Thymus (tissue), 11 donors: ENCODE results near the gene MEN1. TPM values are rescaled to one million over a fixed set of nuclear protein-coding genes. Genes with fewer than 3 reads are reported as not detected.

ENCODE experiments used
- DNase-seq, 9 donors: peaks; one replicate each; pipeline ENCODE4 v3.0.0-alpha.2; 2013; ENCODE audit warnings: low spot score in 9 of 9, low read depth in 6 of 9, missing footprints in 1 of 9
- H3K27ac ChIP-seq, 2 donors: one replicate each; pipeline ENCODE4 v1.5.1; 2013; ENCODE audit warnings: control low read depth in 1 of 2, low read depth in 1 of 2, low read length in 1 of 2, mild to moderate bottlenecking in 1 of 2, moderate library complexity in 1 of 2
- H3K27me3 ChIP-seq, 2 donors: one replicate each; pipeline ENCODE4 v1.5.1; 2013; ENCODE audit warnings: low read length in 1 of 2; ENCODE audit not compliant: control insufficient read depth in 2 of 2, insufficient read depth in 1 of 2
- H3K36me3 ChIP-seq, 2 donors: one replicate each; pipeline ENCODE4 v1.5.1; 2013; ENCODE audit warnings: low read length in 1 of 2, mild to moderate bottlenecking in 1 of 2, moderate library complexity in 1 of 2; ENCODE audit not compliant: control insufficient read depth in 2 of 2, insufficient read depth in 2 of 2
- H3K4me1 ChIP-seq, 2 donors: one replicate each; pipeline ENCODE4 v1.5.1; 2013; ENCODE audit warnings: low read length in 2 of 2; ENCODE audit not compliant: control insufficient read depth in 2 of 2, insufficient read depth in 2 of 2
- H3K4me3 ChIP-seq, 2 donors: one replicate each; pipeline ENCODE4 v1.5.1; 2013; ENCODE audit warnings: low read length in 2 of 2, control low read depth in 1 of 2, mild to moderate bottlenecking in 1 of 2
- H3K9me3 ChIP-seq, 2 donors: one replicate each; pipeline ENCODE4 v1.5.1; 2013; ENCODE audit warnings: low read length in 1 of 2, mild to moderate bottlenecking in 1 of 2; ENCODE audit not compliant: control insufficient read depth in 2 of 2, insufficient read depth in 1 of 2
- WGBS: extraction: QIAGEN DNeasy Blood & Tissue Kit; methylation state at CpG from one replicate; pipeline ENCODE4 v1.1.7; 2013; 5-methylcytosine and 5-hydroxymethylcytosine counted together
- polyA plus RNA-seq: library from polyadenylated mRNA; stranded (reverse); fragments of 200-250 nt; gene quantifications from one replicate; pipeline ENCODE4 v1.2.3, GENCODE V29; 2013
- total RNA-seq: library from RNA; stranded (reverse); fragments of 120-200 nt; gene quantifications from one replicate; pipeline ENCODE4 v1.2.4, GENCODE V29; 2013
- donor health status: healthy.

Gene MEN1
- total and polyA plus RNA-seq, 2 donors = 10.8 to 33.4 TPM

DNA sequence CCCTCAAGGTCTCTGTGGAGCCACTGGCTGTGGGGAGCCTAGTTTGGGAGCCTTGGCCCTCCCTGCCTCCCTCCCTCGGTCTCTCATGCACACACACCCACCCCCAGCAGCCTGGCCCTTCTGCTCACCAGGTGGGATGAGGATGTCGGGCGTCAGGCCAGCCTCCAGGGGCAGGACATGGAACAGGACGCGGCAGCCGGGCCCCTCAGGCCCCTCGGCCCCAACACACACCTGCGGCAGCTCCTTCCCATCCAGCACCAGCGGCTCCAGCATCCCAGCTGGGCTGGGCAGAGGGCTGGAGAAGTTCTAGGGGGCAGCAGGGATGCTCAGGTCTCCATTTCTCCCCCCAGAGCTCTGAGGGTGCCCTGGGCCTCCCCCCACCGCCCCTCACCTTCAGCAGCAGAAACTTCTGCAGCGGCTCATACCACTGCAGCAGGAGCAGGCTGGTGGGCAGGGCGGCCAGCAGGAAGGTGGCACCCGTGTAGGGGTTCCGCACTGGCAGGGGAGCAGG, 18.5 kb downstream of the MEN1 start:
- H3K4me3 ChIP-seq = no peak overlapping the region
- no peaks in the 10 kb centered on the region for H3K27me3 ChIP-seq
- H3K9me3 ChIP-seq = no peaks in the 10 kb centered on the region
- 98% methylated on average over 14 of the region's 14 CpGs for WGBS
- peaks cover 0 to 12% of the 10 kb centered on the region in 2 donors for H3K4me1 ChIP-seq
- peaks cover 45 to 66% of the 10 kb centered on the region in 2 donors for H3K36me3 ChIP-seq
- DNase-seq = no peak
- no peak overlapping the region for H3K27ac ChIP-seq

DNA sequence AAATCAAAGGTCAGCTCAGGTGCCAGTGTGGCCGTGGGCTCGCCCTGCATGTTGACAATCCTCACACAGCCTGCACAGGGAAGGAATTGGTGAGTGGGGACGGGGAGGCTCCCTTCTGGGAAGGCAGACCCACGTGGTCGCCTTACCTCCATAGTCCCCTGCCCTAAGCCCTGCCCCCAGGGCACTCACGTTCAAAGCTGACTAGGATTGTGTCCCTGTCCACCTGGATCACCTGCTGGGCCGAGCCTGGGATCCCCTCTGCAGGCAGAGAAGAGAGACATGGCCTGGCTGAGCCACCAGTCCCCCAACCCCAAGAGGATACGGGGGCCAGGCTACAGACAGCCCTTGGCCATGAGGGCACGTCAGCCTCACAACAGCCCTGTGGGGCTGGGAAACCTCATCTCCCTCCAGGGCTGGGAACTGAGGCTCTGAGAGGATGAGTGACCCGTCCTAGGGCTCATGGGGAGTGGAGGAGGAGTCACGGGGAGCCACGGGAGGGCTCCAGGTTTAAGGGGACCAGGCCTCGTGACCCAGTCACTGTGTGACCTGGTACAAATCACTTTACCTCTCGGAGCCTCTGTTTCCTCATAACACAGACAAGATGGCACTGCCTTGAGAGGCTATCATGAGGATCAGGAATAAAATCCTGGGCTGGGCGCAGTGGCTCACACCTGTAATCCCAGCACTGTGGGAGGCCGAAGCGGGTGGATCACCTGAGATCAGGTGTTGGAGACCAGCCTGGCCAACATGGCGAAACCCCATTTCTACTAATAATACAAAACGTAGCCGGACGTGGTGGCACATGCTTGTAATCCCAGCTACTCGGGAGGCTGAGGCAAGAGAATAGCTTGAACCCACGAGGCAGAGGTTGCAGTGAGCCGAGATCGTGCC, 19.9 kb downstream of the MEN1 start:
- H3K4me1 ChIP-seq = peaks cover 0 to 12% of the 10 kb centered on the region in 2 donors

DNA sequence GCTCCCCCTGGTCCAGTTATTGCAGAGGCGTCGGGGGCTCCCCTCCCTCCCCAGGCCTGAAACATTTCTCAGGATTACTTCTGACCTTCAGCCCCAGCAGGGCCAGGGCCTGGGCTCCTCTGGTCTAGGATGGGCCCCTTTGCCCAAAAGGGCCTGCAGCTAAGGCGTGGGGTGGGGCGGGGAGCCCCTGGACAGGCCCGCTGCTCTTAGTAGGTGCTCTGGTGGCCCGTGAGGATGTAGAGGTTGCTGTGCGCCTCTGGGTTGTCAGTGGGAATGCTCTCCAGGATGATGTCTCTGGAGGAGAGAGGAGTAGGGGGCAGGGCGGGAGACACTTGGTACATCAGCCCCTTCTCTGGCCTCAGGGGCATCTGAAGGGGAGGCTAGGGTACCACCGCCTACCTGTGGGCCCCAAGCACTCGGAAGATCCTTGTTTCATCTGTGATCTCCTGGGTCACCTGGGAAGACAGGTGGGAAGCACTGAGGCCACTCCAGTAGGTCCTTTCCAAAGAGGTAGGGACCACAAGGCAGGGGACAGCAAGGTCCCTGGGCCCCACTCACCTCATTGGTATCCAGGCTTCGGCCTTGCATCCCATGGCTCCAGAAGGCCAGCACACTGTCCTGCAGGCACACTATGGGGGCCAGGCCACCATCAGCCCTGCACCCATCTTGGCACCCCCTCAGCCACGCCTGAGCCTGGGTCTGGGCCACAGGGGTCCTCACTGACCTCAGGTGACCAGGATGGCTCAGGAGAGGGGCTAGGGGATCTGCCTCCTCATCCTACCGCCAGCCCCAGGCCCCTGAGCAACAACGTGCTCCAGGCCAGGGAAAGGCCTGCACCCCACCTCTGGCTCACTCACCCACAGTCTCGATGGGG, 20.8 kb downstream of the MEN1 start:
- peaks cover 34 to 54% of the 10 kb centered on the region in 2 donors for H3K36me3 ChIP-seq
- no peaks in the 10 kb centered on the region for H3K27me3 ChIP-seq
- no peak overlapping the region for H3K27ac ChIP-seq
- DNase-seq = no peak
- WGBS = 97% methylated on average over 15 of the region's 15 CpGs
- H3K4me1 ChIP-seq = peaks cover 0 to 12% of the 10 kb centered on the region in 2 donors
- H3K9me3 ChIP-seq = no peaks in the 10 kb centered on the region
- H3K4me3 ChIP-seq = no peak overlapping the region

More for the DNA sequence above, 19.9 kb downstream of the MEN1 start:
- 98% methylated on average over 25 of the region's 25 CpGs for WGBS
- H3K27me3 ChIP-seq = no peaks in the 10 kb centered on the region
- DNase-seq = no peak
- H3K36me3 ChIP-seq = peaks cover 37 to 54% of the 10 kb centered on the region in 2 donors
- no peak overlapping the region for H3K4me3 ChIP-seq
- H3K9me3 ChIP-seq = no peaks in the 10 kb centered on the region
- H3K27ac ChIP-seq = no peak overlapping the region

DNA sequence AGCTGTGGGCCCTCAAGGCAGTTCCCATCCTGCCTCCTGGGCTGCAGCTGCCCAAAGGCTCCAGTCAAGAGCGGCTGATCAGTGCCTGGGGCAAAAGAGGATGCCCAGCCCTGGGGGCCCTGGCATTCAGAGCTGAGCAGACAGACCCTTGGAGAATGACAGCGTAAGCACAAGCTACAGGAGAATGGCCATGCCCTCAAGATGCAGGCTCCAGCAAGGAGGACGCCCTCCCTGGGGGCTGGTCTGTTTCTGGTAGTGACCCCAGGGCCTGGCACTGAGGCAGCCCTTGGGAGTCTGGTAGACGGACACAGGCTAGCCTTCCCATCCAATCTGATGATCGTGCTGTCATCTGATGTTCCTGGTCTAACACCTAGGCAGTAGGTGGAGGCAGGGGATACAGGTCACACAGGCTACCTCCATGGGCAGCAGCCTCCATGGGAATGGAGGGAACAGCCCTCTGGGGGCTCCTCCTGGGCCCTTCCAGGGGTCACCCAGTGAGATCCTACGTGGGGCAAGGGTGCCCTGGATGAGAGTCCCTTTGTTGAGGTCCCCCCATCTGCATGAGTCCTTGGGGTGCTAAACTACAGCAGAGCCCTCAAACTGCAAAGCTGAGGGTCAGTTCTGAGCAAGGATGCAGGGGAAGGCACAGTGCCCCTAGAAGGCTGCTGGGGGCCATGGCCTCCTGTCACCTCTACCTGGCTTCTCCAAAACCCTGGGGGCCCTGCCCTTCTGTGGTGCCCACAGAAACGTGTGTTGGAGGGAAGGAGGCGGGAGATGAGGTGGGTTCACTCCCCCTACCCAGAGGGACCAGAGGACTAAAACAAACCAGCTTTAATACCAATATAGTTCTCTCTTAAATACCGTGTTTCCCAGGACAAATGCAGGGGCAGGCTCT, 21.8 kb downstream of the MEN1 start:
- H3K27ac ChIP-seq = no peak overlapping the region
- H3K27me3 ChIP-seq = no peaks in the 10 kb centered on the region
- H3K36me3 ChIP-seq = peaks cover 33 to 49% of the 10 kb centered on the region in 2 donors
- H3K4me1 ChIP-seq = peaks cover 0 to 8% of the 10 kb centered on the region in 2 donors
- DNase-seq = no peak
- H3K4me3 ChIP-seq = no peak overlapping the region
- H3K9me3 ChIP-seq = no peaks in the 10 kb centered on the region
- 97% methylated on average over 9 of the region's 9 CpGs for WGBS

DNA sequence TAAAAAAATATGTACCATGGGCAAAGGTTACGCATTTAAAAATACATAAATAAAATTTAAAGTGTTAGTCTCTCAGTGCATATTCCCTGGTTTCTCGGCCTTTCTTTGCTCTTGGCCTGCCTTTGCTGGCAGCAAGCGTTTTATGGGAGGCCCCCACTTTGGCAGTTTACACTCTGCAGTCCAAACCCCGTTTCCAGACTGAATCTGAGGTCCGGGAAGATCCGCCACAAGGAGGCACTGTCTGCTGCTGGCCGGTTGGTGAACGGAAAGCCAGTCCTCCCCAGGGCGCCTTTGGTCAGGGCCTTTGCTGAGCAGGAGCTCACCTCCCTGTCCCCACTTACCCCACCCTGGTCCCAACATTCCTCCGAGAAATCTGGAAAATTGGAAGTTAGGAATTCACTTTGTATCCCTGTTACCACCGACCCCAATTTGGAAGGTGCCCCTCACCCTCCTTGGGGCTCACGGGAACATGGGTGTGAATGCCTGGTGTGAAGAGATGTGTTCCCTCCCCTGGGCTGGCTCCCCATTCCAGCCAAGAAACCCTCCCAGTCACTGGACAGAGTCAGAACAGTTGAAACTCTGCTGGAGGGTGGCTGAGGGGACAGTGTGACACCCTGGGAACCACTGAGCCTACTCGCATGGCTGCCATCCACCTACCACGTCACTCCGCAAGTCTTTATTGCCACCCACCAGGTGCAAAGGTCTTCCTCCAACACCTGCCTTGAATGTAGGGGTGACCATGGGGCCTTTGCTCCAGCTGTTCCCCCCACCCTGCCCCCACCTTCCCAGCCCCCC, 22.6 kb downstream of the MEN1 start:
- H3K9me3 ChIP-seq = no peaks in the 10 kb centered on the region
- H3K36me3 ChIP-seq = peaks cover 29 to 45% of the 10 kb centered on the region in 2 donors
- DNase-seq = peak in 1 of 9 donors; percentile 44
- H3K4me3 ChIP-seq = no peak overlapping the region
- H3K27ac ChIP-seq = no peak overlapping the region
- 65% methylated on average over 15 of the region's 15 CpGs for WGBS
- peaks cover 0 to 3% of the 10 kb centered on the region in 2 donors for H3K4me1 ChIP-seq
- H3K27me3 ChIP-seq = no peaks in the 10 kb centered on the region

DNA sequence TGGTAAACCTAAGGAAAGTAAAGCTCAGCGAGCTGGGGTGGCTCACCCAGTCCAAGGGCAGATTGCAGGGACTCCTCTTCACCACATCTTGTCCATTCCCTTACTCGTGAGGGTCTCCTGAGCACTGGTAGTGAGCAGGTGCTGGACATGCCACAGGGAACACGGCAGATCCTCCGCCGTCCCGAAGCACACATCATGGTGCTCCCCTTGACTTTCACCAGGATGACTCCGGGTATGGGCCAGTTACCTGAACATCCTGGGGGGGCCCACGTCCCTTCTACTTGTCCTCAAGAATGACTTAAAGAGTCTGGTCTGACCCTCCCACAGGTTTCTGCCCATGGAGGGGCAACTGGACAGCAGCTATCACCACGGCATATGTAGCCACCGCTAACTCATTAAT, 24.0 kb downstream of the MEN1 start:
- Histone ChIP-seq H3K4me3 (no peak overlapping the region), H3K4me1 (peaks cover 0 to 3% of the 10 kb centered on the region in 2 donors), H3K27me3 (no peaks in the 10 kb centered on the region), H3K36me3 (peaks cover 20 to 32% of the 10 kb centered on the region in 2 donors), H3K27ac (peak overlapping the region in 1 of 2 donors; percentile 31), H3K9me3 (no peaks in the 10 kb centered on the region)
- DNase-seq = no peak
- 97% methylated on average over 10 of the region's 10 CpGs for WGBS

DNA sequence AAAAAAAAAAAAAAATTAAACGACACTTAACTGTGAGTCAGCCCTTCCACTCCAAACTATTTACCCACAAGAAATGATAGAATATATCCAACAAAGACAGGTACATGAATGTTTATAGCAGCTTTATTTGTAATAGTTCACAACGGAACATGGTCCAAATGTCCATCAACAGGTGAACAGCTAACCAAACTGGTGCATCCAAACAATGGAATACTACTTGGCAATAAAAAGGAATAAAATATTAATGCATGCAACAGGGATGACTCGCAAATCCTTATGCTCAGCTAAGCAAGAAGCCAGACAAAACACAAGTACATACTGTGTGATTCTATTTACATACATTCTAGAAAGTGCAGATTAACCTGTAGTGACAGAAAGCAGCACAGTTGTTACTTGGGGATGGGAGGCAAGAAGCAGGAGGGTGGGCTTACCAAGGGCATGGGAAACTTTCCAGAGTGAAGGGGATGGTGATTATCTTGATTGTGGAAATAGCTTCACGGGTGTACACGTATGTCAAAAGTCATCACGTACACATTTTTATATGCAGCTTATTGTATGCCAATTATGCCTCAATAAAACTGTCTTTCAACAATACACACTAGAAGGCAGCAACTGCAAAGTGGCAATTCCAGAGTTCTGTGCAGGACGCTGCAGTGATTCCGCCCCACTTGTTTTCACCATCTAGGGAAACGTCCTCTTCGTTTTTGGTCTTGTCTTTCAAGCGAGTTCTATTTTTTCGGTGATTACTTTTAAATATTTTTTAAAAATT, 25.4 kb downstream of the MEN1 start:
- Histone ChIP-seq H3K9me3 (no peaks in the 10 kb centered on the region), H3K27me3 (no peaks in the 10 kb centered on the region), H3K4me1 (peaks cover 0 to 3% of the 10 kb centered on the region in 2 donors), H3K27ac (no peak overlapping the region), H3K4me3 (no peak overlapping the region), H3K36me3 (peaks cover 13 to 20% of the 10 kb centered on the region in 2 donors)
- WGBS = 97% methylated on average over 12 of the region's 12 CpGs
- DNase-seq = no peak
